ENCODE data around the gene NOTUM. TPM values are rescaled to one million over a fixed set of nuclear protein-coding genes. Genes with fewer than 3 reads are reported as not detected.

Gene NOTUM
- total and polyA plus RNA-seq, 2 of the 4 experiments (the other 2 are of a cell fraction) = 0.05 TPM; not detected in 1

DNA sequence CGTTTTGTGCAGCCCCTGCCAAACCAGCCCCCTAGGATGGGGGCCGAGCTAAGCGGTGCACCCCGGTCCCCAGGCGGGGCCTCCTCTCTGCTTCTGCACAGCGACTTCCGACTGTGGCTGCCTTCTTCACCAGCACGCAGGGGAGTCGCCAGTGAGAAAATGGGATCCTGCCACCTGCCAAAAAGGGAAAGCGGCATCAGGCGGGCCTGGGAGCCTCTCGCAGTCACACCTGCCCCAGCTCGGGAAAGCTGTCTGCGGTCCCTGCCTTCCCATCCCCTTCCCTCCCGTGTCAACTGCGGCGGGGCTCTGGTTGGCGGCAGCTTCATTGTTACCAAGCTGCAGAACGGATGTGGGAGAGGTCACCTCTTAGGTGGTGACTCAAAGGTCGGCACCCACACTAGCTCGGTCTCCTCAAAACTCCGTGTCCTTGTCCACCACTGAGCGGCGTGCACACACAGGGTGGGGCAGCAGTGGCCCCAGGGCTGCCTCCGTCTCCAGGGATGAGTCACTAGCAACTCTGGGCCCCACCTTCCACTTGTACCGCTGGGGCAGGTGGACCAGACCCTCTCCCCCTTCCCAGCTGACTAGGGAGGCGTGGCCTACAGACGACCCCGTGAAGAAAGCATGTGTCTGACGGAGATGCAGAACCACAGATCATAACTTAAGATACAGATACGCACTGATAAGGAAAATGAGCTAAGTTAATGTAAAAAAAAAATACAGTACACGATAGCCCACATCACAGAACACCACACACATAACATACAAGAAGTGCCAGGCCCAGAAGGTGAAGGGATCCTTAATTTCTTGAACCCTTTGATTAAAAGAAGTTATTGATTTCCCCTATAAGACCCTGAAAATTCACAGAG, 48.3 kb downstream of the NOTUM start (continued):
- no peak for TF ChIP-seq NFE2L2 (IDR thresholded peaks at IDR 0.05; ENCODE audit: low read depth, low read length)

DNA sequence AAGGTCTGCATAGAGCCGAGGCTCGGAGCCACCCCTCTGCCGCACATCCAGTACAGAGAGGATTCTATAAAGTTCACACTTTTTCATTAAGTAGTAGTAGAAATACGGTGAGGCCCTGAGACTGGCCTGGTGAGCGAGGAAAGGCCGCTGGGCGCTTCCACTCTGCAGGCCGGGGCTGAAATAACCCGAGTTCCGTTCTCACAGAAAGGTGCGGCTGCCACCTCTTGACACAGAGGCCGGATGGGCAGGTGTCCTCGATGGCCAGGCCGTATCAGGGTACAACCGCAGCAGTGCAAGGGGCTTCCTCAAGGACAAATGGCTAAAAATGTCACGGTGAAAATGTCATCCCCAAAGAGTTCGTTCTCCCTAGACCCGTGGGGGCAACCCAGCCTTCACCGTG, 49.0 kb downstream of the NOTUM start:
- no peak overlapping the region for H2BK15ac ChIP-seq (ENCODE audit: low read depth, low read length)
- no peak overlapping the region for H3K4me2 ChIP-seq (ENCODE audit: low read depth, low read length)
- no peak overlapping the region for H3K4ac ChIP-seq (ENCODE audit: low read depth, low read length)
- WGBS, 2 experiments (ENCODE audit: extremely low coverage in 2 of 2, insufficient read length in 1 of 2) = 95% methylated on average over 16 of the region's 19 CpGs; no CpG with 5 or more reads in 1 of the 2 experiments
- BruUV-seq (replicated peaks) = no TSS peak
- peaks cover 13% of the 10 kb centered on the region; the same call in 1 of the 2 replicates for H3K9me1 ChIP-seq (ENCODE audit: insufficient read depth, low read length)
- H3K14ac ChIP-seq (replicated peaks; ENCODE audit: low read depth, low read length) = no peak overlapping the region
- no peak overlapping the region for H4K8ac ChIP-seq (ENCODE audit: low read depth in 2 of 2, low read length in 2 of 2)
- DNase-seq (no peak), ATAC-seq (ENCODE audit: low read depth) (no peak)
- H3K36me3 ChIP-seq (ENCODE audit: control insufficient read depth, insufficient read depth, low read length) = peaks cover 49% of the 10 kb centered on the region
- H3K9me3 ChIP-seq (ENCODE audit: control insufficient read depth, insufficient read depth, low read length) = no peaks in the 10 kb centered on the region
- no peak overlapping the region for H2AK5ac ChIP-seq (ENCODE audit: low read depth, low read length)
- ChIA-PET POLR2A (ENCODE audit: unreplicated experiment) (no interaction called here), CTCF (no interaction called here)
- H2AK9ac ChIP-seq (replicated peaks; ENCODE audit: low read depth, low read length, poor library complexity) = no peak overlapping the region
- H3K4me3 ChIP-seq (ENCODE audit: insufficient read depth, low read depth, low read length) = no peak overlapping the region
- no peak overlapping the region for H3K27ac ChIP-seq (ENCODE audit: insufficient read depth, low read length)
- no peak overlapping the region for H3K56ac ChIP-seq (ENCODE audit: extremely low read depth, insufficient read depth, low read length)
- H2AFZ ChIP-seq (replicated peaks; ENCODE audit: low read length, poor library complexity) = no peak overlapping the region
- in situ Hi-C loops (cut with MboI; ENCODE audit: low sequenced_read_pairs) (no loop called here), intact Hi-C loops (cut with micrococcal nuclease) (no loop called here), dilution Hi-C loops (cut with HindIII; ENCODE audit: low sequenced_read_pairs, unreplicated experiment) (no loop called here)
- H3K18ac ChIP-seq (ENCODE audit: low read depth, low read length) = no peak overlapping the region
- peaks cover 34% of the 10 kb centered on the region for H4K20me1 ChIP-seq (ENCODE audit: insufficient read depth, low read length)
- no peak overlapping the region for H2BK120ac ChIP-seq (ENCODE audit: low read depth, low read length)
- no peaks in the 10 kb centered on the region for H3K27me3 ChIP-seq (ENCODE audit: control insufficient read depth, insufficient read depth, low read length)
- H4K5ac ChIP-seq (ENCODE audit: low read depth, low read length) = no peak overlapping the region
- H2BK20ac ChIP-seq (ENCODE audit: low read depth, low read length) = no peak overlapping the region
- H2BK5ac ChIP-seq (ENCODE audit: low read depth, low read length, poor library complexity, severe bottlenecking) = no peak overlapping the region
- H3K9ac ChIP-seq (ENCODE audit: low read depth, low read length) = no peak overlapping the region
- H4K91ac ChIP-seq (ENCODE audit: insufficient read depth, low read depth, low read length) = no peak overlapping the region
- H3K23ac ChIP-seq (ENCODE audit: low read depth, low read length) = no peak overlapping the region
- peaks cover 11 to 49% of the 10 kb centered on the region in 2 experiments for H3K79me1 ChIP-seq (ENCODE audit: low read depth in 1 of 2, low read length in 2 of 2)
- peaks cover 8% of the 10 kb centered on the region for H3K4me1 ChIP-seq (ENCODE audit: control insufficient read depth, insufficient read depth, low read length)
- no peak for TF ChIP-seq RAD21 (IDR thresholded peaks at IDR 0.05; ENCODE audit: low read length)
- no peak for TF ChIP-seq USF2 (IDR thresholded peaks at IDR 0.05; ENCODE audit: low read depth, low read length)
- TF ChIP-seq MAZ (IDR thresholded peaks at IDR 0.05; ENCODE audit: borderline replicate concordance, low read depth, low read length) = no peak
- TF ChIP-seq ELK1 (IDR thresholded peaks at IDR 0.05; ENCODE audit: borderline replicate concordance, low read depth, low read length) = no peak
- no peak for TF ChIP-seq BHLHE40 (IDR thresholded peaks at IDR 0.05; ENCODE audit: low read depth, low read length)
- no peak for TF ChIP-seq POLR2A (IDR thresholded peaks at IDR 0.05; ENCODE audit: low read depth, low read length)
- TF ChIP-seq FOS (IDR thresholded peaks at IDR 0.05; ENCODE audit: low read depth, low read length) = no peak
- no peak for TF ChIP-seq NFE2L2 (IDR thresholded peaks at IDR 0.05; ENCODE audit: low read depth, low read length)
- no peak for TF ChIP-seq RCOR1 (IDR thresholded peaks at IDR 0.05; ENCODE audit: insufficient replicate concordance, low read length)
- TF ChIP-seq MXI1 (IDR thresholded peaks at IDR 0.05; ENCODE audit: borderline replicate concordance, low read depth, low read length) = no peak
- no peak for TF ChIP-seq CHD1 (IDR thresholded peaks at IDR 0.05; ENCODE audit: low read depth, low read length)
- TF ChIP-seq CEBPB (IDR thresholded peaks at IDR 0.05; ENCODE audit: low read depth, low read length) = no peak
- TF ChIP-seq MAFK (IDR thresholded peaks at IDR 0.05; ENCODE audit: low read depth, low read length) = no peak
- no peak for TF ChIP-seq RFX5 (IDR thresholded peaks at IDR 0.05; ENCODE audit: low read depth, low read length)
